ENCODE data around the gene APOL1. TPM values are rescaled to one million over a fixed set of nuclear protein-coding genes. Genes with fewer than 3 reads are reported as not detected.

Gene APOL1
- total RNA-seq, 3 donors from 2014 or later, result 26.0 to 85.7 (median 68.5) TPM

DNA sequence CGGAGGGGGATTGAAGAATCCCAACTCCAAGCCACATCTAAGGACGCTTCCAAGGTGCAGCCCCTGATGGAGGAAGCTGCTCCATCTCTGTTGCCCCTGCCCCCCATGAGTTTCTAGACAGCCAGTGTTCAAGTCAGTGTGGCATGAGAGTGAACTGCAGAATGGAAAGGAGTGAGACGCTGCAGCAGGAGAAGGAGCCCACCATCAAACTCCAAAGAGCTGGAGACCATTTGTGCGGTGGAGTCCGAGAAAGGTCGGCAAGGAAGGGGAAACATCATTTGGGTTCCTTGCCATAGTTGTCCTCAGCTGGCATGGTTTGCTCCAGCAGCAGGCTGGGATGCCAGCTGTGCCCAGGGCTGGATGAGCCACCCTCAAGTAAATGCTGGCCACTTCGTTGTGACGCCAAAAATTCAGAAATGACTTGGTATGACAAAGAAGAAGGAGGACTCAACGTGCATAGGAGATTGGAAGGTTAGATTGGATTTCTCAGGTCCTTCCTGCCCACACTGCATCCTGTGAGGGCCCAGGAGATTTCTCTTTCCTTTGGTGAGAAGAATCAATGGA lies 30.0 kb upstream of the APOL1 start:
- no peak for ATAC-seq
- intact Hi-C loops (cut with DNase I, micrococcal nuclease), result no loop called here
- no peak for DNase-seq
- TF ChIP-seq CTCF (IDR thresholded peaks at IDR 0.05), result no peak
- Histone ChIP-seq H3K4me3 (no peak overlapping the region), H3K9me3 (no peaks in the 10 kb centered on the region), H3K36me3 (ENCODE audit: low read depth) (no peaks in the 10 kb centered on the region), H3K4me1 (ENCODE audit: low read depth) (peaks cover 4% of the 10 kb centered on the region)

- intact Hi-C loops (cut with DNase I, micrococcal nuclease), result no loop called here
- Histone ChIP-seq H3K9me3 (no peaks in the 10 kb centered on the region), H3K4me1 (ENCODE audit: low read depth) (peaks cover 4% of the 10 kb centered on the region), H3K4me3 (no peak overlapping the region), H3K36me3 (ENCODE audit: low read depth) (no peaks in the 10 kb centered on the region)
- TF ChIP-seq CTCF (IDR thresholded peaks at IDR 0.05), result no peak
- DNase-seq (no peak), ATAC-seq (no peak)
Observed at GRCh38 chr22:36223504-36223903, 29.4 kb upstream of the APOL1 start.

- TF ChIP-seq CTCF (IDR thresholded peaks at IDR 0.05), result no peak
- Histone ChIP-seq H3K9me3 (no peaks in the 10 kb centered on the region), H3K4me3 (no peak overlapping the region), H3K36me3 (ENCODE audit: low read depth) (no peaks in the 10 kb centered on the region), H3K4me1 (ENCODE audit: low read depth) (peaks cover 4% of the 10 kb centered on the region)
- no peak for DNase-seq
- no peak for ATAC-seq
- intact Hi-C loops (cut with DNase I, micrococcal nuclease), result no loop called here
Observed at GRCh38 chr22:36224245-36224644, 28.7 kb upstream of the APOL1 start.

DNA sequence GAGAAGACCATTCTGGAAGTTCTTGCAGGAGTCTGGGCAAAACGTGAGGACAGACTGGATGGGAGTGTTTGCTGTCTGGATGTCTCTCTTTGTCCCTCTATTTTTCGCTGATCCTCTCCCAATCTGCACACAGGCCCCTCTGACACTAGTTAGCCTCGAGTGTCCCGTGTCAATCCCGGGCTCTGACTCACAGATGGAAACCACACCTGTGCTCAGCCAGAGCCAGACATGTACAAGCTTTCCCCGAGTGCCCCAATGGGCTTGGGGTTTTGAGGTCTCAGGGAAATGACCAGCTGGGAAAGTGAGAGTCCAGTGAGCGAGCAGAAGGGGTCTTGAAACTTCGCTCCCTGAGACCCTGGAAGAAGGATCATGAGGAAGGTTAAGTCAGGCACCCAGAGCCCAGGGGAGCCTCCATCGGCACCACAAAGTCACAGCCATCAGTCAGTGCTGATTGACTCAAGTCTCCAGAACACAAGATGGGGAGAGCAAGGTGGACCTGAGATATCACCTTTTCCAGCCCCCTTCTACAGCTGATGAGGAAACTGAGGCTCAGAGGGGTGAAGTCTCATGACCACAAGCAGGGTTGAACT lies 27.5 kb upstream of the APOL1 start:
- no peaks in the 10 kb centered on the region for H3K9me3 ChIP-seq
- no peak overlapping the region for H3K4me3 ChIP-seq
- no peaks in the 10 kb centered on the region for H3K36me3 ChIP-seq (ENCODE audit: low read depth)
- no peak for TF ChIP-seq CTCF (IDR thresholded peaks at IDR 0.05)
- H3K4me1 ChIP-seq (ENCODE audit: low read depth), result peaks cover 3% of the 10 kb centered on the region
- DNase-seq (no peak), ATAC-seq (no peak)
- intact Hi-C loops (cut with DNase I, micrococcal nuclease), result no loop called here

- ATAC-seq (no peak), DNase-seq (no peak)
- intact Hi-C loops (cut with DNase I, micrococcal nuclease), result no loop called here
- TF ChIP-seq CTCF (IDR thresholded peaks at IDR 0.05), result no peak
- Histone ChIP-seq H3K9me3 (no peaks in the 10 kb centered on the region), H3K36me3 (ENCODE audit: low read depth) (no peaks in the 10 kb centered on the region), H3K4me1 (ENCODE audit: low read depth) (no peaks in the 10 kb centered on the region), H3K4me3 (no peak overlapping the region)
Observed at GRCh38 chr22:36226189-36226588, 26.7 kb upstream of the APOL1 start.

All from mucosa of descending colon (tissue), 3 donors.